ENCODE results near the gene SPTLC1.
"Not testable (repeated sequence)": the region's sequence is repeated elsewhere in the genome, so short reads cannot be mapped to it uniquely, and the experiment has no call there.

The SPTLC1 gene

DNA sequence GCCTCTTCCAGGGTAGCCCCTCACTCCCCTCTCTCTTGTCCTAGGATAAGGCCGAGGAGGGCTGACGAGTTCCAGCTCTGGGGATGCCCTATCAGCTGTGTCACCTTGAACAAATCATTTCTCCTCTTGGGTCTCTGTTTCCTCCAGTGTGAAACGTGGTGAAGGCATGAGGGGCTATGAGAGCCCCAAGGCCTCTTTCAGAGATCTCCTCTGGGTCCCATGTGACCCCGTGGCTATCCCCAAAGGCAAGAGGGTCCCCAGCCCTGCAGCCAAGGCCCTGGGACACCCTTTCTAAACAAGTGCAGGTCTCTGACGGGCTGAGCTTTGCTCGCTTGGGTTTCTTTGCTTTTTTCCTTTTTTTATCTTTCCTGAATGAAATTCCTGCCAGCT, 25.5 kb upstream of the SPTLC1 start:
- no peak for DNase-seq (ENCODE audit: low read depth in 2 of 2)

DNA sequence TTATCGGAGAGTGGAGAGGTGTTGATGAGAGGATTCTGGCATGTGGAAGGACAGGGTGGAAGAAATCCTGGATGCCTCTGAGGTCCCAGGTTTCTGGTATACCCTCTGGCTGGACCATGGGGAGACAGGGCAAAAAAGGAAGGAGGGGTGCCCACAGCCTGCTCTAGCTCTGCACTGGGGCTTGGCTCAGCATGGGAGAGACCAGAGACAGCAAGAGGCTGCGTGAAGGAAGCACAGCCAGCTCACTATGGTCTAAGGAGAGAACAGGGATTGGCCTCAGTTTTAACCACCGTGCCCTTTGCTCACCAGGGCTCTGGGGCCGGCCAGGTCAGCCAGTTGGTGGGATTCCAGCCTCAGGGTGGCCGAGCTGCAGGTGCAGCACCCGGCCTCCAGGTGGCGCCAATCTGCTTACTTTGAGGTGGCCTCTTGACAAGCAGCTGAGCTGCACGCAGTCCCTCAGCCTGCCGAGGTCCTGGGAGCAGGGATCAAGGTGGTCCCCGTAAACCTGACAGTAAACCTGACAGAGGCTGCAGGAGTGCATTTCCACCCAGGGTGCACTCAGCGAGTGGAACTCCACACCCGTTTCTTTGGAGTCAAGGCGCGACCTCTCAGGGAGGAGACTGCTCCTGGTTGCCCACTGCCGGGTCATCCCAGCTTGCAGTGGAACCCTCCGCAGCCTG, 25.0 kb upstream of the SPTLC1 start:
- peak; percentile 31 to 32 for DNase-seq (ENCODE audit: low read depth in 2 of 2)

DNA sequence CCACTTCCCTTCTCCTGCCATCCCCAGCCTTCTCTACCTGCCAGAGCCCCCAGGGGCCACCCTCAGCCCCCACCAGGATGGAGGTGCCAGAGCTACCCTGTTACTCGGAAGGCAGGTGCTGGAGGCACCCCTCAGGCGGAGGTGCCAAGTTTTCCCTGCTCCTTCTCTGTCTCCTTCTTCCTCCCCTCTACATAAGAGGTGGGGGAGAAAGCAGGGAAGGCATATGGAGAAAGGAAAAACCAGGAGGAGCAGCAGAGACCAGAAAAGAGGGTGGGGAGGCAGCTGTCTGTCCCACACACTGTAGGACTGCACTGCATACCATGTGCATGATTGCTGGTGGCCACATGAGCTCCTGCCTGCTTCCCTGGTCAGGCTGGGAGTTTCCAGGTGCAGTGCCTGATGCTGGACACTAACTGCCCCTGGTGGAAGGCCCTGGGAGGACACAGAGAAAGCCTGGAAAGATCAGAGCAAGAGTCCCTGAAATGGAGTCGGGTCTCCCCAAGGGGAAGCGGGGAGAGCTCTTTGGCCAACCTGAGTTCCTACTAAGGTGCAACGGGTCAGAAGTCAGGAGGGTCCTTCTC, 23.8 kb upstream of the SPTLC1 start:
- not testable (repeated sequence) for DNase-seq (ENCODE audit: low read depth in 2 of 2)

DNA sequence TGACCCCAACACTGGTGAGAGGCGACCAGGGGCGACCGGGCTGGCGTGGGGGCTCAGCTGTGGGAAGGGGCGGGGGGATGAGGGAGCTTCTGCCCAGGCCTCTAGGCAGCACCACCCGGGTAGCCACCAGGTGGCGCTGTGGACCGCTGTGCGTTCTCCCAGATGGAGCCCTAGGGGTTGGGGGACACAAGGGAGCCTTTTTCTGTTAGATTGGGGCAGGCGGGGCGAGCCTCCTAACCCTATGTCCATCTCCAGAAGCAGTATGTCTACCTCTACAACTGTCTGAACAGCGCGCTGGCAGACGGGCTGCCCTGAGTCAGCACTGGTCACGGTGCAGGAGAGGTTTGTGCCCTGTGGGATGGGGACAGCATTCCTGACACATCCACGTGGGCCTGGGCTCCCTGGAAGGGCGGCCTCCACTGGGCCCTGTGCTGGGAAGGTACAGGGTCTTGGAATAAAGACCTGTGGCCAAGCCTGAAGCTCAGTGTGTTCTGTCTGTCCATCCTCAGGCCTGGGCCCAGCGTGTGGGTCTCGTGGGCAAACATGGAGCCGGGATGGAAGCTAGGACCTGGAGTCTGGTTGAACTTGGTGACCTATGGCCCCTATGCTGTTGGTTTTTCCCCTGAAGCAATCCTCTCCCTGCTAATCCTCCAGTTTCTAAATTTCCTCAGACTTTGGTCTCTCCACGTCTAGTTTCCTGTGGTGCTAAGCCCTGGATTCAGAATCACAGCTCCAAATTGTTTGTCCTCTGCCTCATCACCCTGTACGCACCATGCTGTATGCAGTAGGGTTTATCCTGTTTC, 23.1 kb upstream of the SPTLC1 start:
- DNase-seq (ENCODE audit: low read depth in 2 of 2), result peak in 1 of 2 donors; percentile 45

DNA sequence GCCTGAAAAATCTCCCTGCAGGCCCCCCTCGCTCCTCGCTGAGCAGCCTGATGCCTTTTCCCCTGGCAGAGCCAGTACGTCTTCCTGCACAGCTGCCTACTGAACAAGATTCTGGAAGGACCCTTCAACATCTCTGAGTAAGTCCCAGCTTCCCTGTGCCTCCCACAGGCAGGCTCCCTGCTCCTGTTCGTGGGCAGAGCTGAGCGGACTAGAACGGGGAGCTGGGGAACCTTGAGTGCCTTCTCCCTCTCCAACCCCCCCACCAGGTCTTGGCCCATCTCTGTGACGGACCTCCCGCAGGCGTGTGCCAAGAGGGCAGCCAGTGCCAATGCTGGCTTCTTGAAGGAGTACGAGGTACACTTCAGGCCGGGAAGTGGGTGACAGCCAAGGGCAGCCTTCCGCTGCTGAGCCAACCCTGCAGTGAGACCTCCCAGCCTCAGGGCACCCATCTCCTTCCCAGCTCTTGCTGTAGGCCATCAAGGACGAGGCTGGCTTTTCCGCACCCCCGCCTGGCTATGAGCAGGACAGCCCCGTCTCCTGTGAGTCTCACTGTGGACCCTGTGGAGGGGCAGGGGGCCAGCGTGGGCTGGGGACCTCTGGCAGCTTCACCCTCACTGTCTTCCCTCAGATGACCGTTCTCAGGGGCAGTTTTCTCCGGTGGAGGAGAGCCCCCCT, 21.1 kb upstream of the SPTLC1 start:
- no peak for DNase-seq (ENCODE audit: low read depth in 2 of 2)

DNA sequence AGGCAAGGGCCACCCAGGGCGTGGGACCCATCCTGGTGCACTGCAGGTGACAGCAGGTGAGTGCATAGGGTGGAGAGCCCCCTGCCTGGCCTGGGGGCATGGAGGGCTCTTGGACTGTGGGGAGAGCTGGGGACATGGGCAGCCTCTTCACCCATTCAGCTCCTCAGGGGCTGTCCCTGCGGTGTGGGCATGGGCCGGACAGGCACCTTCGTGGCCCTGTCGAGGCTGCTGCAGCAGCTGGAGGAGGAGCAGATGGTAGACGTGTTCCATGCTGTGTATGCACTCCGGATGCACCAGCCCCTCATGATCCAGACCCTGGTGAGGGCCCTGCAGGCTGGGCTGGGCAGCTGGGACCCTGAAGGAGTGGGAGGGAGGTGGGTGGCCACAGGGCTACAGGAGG, 20.4 kb upstream of the SPTLC1 start:
- DNase-seq (ENCODE audit: low read depth in 2 of 2), result no peak

DNA sequence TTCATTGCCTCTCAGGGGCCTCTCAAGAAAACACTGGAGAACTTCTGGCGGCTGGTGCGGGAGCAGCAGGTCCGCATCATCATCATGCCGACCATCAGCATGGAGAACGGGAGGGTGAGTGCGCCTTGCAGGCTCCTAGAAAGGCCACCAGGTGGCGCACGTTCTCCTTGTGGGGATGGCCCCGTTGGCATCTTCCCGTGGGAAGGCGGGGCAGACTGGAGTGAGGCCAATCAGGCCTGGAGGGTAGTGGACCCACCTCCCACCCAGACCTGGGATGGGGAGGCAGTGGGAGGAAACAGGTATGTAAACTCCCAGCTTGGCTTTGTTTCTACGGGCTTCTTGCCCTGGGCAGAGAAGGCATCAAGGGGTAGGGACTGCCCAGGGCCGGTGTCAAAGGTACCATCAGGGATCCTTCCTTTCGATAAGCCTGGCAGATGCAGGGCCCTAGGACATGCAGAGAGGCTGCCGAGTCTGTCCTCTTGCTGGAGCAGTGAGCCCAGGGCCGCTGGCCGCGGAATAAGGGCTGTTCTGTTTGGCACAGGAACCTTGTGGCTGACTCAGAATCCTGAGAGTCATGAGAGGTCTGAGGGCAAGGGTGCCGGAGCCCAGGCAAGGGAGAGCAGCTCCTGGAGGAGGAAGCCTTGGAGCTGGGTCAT, 18.9 kb upstream of the SPTLC1 start:
- peak; percentile 35 to 48 for DNase-seq (ENCODE audit: low read depth in 2 of 2)

DNA sequence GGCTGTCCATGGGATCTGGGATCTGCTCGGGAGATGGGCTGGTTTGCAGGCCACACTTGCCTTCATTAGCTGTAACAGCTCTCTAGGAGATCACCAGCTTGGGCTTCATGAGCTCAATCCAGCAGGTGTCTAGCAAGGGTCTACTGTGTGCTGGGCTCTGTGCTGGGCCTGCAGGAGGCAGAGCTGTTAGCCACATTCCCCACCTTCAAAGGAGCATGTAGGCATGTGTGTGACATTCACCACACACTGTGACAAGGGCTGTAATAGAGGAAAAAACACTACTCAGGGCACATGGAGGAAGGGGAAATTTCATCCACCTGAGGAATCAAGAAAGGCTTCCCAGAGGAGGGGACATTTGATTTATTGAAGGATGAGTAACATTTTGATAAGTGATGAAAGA, 17.7 kb upstream of the SPTLC1 start:
- DNase-seq (ENCODE audit: low read depth in 2 of 2), result not testable (repeated sequence)

- no peak for DNase-seq (ENCODE audit: low read depth in 2 of 2)
Measured at GRCh38 chr9:92132501-92132900, 17.3 kb upstream of the SPTLC1 start.

DNA sequence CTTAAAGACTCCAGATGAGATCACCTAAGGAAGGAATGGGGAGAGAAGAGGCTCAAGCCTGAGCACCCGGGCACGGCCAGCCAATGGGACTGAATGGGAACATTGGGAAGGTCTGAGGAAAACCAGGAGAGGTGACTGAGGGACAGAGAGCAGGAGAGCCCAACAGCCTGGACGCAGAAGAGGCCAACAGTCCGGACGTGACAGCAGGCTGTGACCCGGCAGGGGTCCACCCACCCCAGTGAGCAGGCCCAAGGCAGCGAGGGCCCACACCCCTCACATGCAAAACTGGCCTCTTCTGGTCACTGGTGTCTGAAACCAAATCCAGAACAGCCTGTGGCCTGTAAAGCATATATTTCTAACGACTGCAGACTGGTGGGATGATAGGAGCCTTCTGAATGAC, 7.6 kb upstream of the SPTLC1 start:
- DNase-seq (ENCODE audit: low read depth in 2 of 2), result no peak

- DNase-seq (ENCODE audit: low read depth in 2 of 2), result no peak
Measured at GRCh38 chr9:92122061-92122460, 6.8 kb upstream of the SPTLC1 start.

GRCh38 chr9:92121265-92121664, 6.1 kb upstream of the SPTLC1 start:
- no peak for DNase-seq (ENCODE audit: low read depth in 2 of 2)

DNA sequence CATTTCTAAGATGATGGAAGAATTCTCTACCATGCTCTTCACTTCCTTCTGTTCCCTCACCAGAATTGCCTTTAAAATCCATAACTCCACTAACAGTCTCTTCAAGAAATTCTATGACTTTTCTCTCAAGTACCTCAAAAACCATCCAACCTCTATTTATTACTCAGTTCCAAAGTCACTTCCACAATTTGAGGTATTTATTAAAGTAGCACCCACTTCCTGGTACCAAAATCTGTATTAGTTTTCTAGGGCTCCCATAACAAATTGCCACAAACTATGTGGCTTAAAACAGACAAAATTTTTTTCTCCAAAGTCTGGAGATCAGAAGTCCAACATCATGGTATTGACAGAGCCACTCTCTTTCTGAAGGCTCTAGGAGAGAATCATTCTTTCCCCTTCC, 4.9 kb upstream of the SPTLC1 start:
- DNase-seq (ENCODE audit: low read depth in 2 of 2), result no peak

DNA sequence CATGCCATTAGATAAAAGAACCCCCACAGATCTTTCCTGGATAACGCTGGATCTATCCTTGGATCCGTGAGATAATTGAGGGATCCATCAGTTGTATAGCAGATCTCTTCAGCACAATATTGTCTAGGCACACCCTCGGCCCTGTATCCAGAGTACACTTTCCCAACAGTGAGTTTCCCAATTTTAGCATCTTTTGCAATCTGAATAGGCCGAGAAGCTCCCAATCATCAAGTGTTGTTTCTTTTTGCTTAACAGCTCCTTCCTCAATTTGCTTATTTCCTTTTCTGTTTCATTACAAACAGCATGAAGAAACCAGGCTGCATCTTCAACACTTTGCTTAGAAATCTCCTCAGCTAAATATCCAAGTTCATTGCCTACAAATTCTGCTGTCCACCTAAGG, 4.4 kb upstream of the SPTLC1 start:
- no peak for DNase-seq (ENCODE audit: low read depth in 2 of 2)

GRCh38 chr9:92108122-92108521, 7.1 kb downstream of the SPTLC1 start:
- DNase-seq (ENCODE audit: low read depth in 2 of 2), result no peak

GRCh38 chr9:92105446-92106225, 9.6 kb downstream of the SPTLC1 start:
- DNase-seq (ENCODE audit: low read depth in 2 of 2), result not testable (repeated sequence)

DNA sequence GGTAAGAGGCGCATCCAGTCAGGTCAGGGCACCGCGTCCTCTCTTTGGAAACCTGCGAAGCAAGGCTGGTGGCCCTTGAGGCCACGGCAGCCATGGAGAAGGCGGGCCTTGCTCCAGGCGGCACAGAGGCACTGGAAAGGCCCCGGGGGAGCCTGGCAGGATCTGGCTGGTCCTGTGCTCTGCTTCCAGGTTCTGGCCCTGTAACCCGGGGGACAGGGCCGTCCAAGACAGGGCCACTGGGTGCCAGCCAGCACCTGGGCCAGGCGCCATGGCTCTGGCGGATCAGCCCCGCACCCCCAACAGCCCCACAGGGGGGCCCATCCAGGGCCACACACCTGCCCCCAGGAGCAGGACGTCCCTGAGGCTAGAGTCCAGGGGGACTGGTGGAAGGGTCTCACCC, 11.6 kb downstream of the SPTLC1 start:
- DNase-seq (ENCODE audit: low read depth in 2 of 2), result not testable (repeated sequence)

- no peak for DNase-seq (ENCODE audit: low read depth in 2 of 2)
Measured at GRCh38 chr9:92100237-92100911, 14.8 kb downstream of the SPTLC1 start.

DNA sequence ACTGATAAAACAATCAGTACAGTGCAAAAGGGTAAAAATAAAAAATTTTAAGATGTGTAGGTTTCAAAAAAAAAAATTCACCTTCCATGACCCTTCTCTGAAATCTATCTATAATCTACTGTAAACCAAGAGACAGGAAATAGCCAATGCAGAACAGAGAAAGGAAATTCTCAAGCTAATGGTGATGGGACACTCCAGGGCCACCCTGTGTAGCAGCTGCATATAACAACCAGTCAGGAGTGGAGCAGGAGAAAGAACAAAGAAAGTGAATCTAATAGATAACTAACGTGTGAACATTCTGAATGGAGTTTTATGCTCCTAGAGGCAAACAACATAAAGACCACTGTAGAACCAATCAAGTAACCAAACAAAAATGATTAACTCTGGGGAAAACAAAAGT, 16.6 kb downstream of the SPTLC1 start:
- DNase-seq (ENCODE audit: low read depth in 2 of 2), result no peak

DNA sequence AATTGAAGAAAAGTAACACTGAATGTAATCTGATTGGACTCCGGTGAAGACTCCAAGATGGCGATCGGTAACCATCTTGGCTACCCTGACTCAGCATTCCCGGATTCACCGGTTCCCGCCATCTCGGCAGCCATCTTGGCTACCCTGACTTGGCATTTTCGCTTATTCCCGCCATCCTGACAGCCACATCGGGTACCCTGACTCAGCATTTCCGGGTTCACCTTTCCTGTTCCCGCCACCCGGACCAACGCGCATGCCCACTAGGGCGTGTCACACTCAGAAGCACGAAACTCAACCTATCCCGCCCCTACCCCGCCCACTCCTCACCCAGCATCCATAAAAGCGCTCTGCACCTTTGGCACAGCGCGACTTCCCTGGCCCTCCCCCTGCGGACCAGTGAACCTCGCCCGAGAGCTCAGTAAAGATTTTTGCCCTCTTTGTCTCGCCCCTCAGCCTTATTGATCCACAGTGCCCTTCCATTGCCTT, 17.2 kb downstream of the SPTLC1 start:
- peak in 1 of 2 donors; percentile 42 for DNase-seq (ENCODE audit: low read depth in 2 of 2)

Data from stimulated activated CD8-positive, alpha-beta memory T cell treated with anti-CD3 and anti-CD28 coated beads, Interleukin-15, amount 100 ng/mL, for 4 hours (primary cell).